Transverse colon (tissue), 4 donors: Measurements from ENCODE around the gene HPS1. TPM values are rescaled to one million over a fixed set of nuclear protein-coding genes. Genes with fewer than 3 reads are reported as not detected.
A peak's percentile ranks its signal among the peaks of the same experiment; 100 is the strongest.

Experiments used
- DNase-seq: peaks from one replicate; pipeline ENCODE4 v3.0.0-alpha.2; 2019
- H3K27ac ChIP-seq, 4 donors: fragments of 200-600 bp; sonication (generic); 2 replicates each; pipeline ENCODE4 v1.5.1; 2016 to 2018; ENCODE audit warnings: inconsistent platforms in 4 of 4
- H3K27me3 ChIP-seq: fragments of 200-600 bp; sonication (generic); 2 replicates; pipeline ENCODE4 v1.5.1; 2017; ENCODE audit warnings: inconsistent platforms
- H3K36me3 ChIP-seq, 4 donors: fragments of 200-600 bp; sonication (generic); 2 replicates each; pipeline ENCODE4 v1.5.1; 2017 to 2019; ENCODE audit warnings: inconsistent platforms in 4 of 4
- H3K4me1 ChIP-seq, 4 donors: fragments of 200-600 bp; sonication (generic); 2 replicates each; pipeline ENCODE4 v1.5.1; 2017 to 2020; ENCODE audit warnings: inconsistent platforms in 4 of 4
- H3K4me3 ChIP-seq, 4 donors: fragments of 200-600 bp; sonication (generic); 1 replicate in 1 of 4; 2 replicates in 3 of 4; pipeline versions ENCODE4 v1.5.1 to v1.6.1; 2017 to 2019; ENCODE audit warnings: inconsistent platforms in 4 of 4
- H3K9me3 ChIP-seq, 2 donors: fragments of 200-600 bp; sonication (generic); 2 replicates each; pipeline ENCODE4 v1.5.1; 2017 to 2019; ENCODE audit warnings: inconsistent platforms in 2 of 2
- CTCF ChIP-seq, 5 experiments: fragments of 200-600 bp in 3 of 5; fragments of 450-650 bp in 2 of 5; sonication (generic) in 3 of 5; IDR thresholded peaks; 1 replicate in 2 of 5; 2 replicates in 3 of 5; pipeline ENCODE4 v1.5.1; 2016 to 2017; ENCODE audit warnings: antibody characterized with exemption in 5 of 5, inconsistent platforms in 3 of 5, mild to moderate bottlenecking in 2 of 5, moderate library complexity in 1 of 5
- EP300 ChIP-seq: sonication (generic); formaldehyde crosslinking; IDR thresholded peaks from one replicate; pipeline ENCODE4 v1.6.1; 2017; ENCODE audit warnings: antibody characterized with exemption, low read depth
- POLR2A ChIP-seq: fragments of 450-650 bp; IDR thresholded peaks from one replicate; pipeline ENCODE4 v1.6.1; 2016; ENCODE audit warnings: antibody characterized with exemption, mild to moderate bottlenecking, moderate library complexity
- POLR2AphosphoS5 ChIP-seq, 3 donors: sonication (generic); formaldehyde crosslinking; IDR thresholded peaks; one replicate each; pipeline ENCODE4 v1.6.1; 2016; ENCODE audit warnings: antibody characterized with exemption in 3 of 3
- WGBS, 2 donors: methylation state at CpG; one replicate each; pipeline ENCODE4 v1.1.5; 2018; ENCODE audit warnings: low coverage in 1 of 2; 5-methylcytosine and 5-hydroxymethylcytosine counted together
- in situ Hi-C, 4 donors: fragments of 200-750 bp; cut with MboI; loops; one replicate each; pipeline versions ENCODE4 v1.15.0 to v1.15.1; 2017; ENCODE audit warnings: low sequenced_read_pairs in 3 of 4, low pct_ligation_motif_present in 1 of 4, low pct_unique_long_range_greater_than_20kb in 1 of 4
- intact Hi-C: fragments of 100-400 bp; cut with DNase I; formaldehyde crosslinking; loops from one replicate; pipeline ENCODE4 v1.15.1; 2023; ENCODE audit warnings: low total_unique reads
- total RNA-seq, 4 donors: library from RNA; depleted of rRNA; stranded (reverse); fragments of >200 nt; gene quantifications; one replicate each; pipeline ENCODE4 v1.1.0, GENCODE V29; 2016

Gene HPS1
- total RNA-seq, 4 donors from 2014 or later: 62.9 to 160 (median 95.1) TPM

GRCh38 chr10:98403812-98404504 is 42.8 kb downstream of the HPS1 start:
- Histone ChIP-seq H3K27ac (peak overlapping the region in 3 of 4 donors; percentile 17 to 60 (median 59)), H3K9me3 (no peaks in the 10 kb centered on the region), H3K36me3 (no peaks in the 10 kb centered on the region), H3K27me3 (no peaks in the 10 kb centered on the region), H3K4me1 (peaks cover 4 to 22% (median 15%) of the 10 kb centered on the region in 4 donors), H3K4me3 (no peak overlapping the region)
- in situ Hi-C loops: no loop called here
- no peak for TF ChIP-seq POLR2AphosphoS5 (IDR thresholded peaks at IDR 0.05)
- no peak for TF ChIP-seq EP300
- no peak for TF ChIP-seq CTCF (IDR thresholded peaks at IDR 0.05)
- TF ChIP-seq POLR2A: no peak
- 41 to 44% methylated on average over 5 to 7 of the region's 7 CpGs for WGBS, 2 donors
- DNase-seq: no peak
- intact Hi-C loops: no loop called here

- 96 to 98% methylated on average over 12 to 23 of the region's 23 CpGs for WGBS, 2 donors
- peak overlapping the region in 2 of 4 donors; percentile 59 to 60 for H3K27ac ChIP-seq
- no peaks in the 10 kb centered on the region for H3K27me3 ChIP-seq
- H3K9me3 ChIP-seq: no peaks in the 10 kb centered on the region
- no peak for DNase-seq
- H3K4me3 ChIP-seq: no peak overlapping the region
- intact Hi-C loops: no loop called here
- in situ Hi-C loops: no loop called here
- no peak for TF ChIP-seq POLR2A
- TF ChIP-seq POLR2AphosphoS5 (IDR thresholded peaks at IDR 0.05): no peak
- TF ChIP-seq CTCF (IDR thresholded peaks at IDR 0.05): no peak
- TF ChIP-seq EP300: no peak
- peaks cover 4 to 22% (median 15%) of the 10 kb centered on the region in 4 donors for H3K4me1 ChIP-seq
- H3K36me3 ChIP-seq: no peaks in the 10 kb centered on the region
Measured at GRCh38 chr10:98402931-98403718, 43.6 kb downstream of the HPS1 start.

DNA sequence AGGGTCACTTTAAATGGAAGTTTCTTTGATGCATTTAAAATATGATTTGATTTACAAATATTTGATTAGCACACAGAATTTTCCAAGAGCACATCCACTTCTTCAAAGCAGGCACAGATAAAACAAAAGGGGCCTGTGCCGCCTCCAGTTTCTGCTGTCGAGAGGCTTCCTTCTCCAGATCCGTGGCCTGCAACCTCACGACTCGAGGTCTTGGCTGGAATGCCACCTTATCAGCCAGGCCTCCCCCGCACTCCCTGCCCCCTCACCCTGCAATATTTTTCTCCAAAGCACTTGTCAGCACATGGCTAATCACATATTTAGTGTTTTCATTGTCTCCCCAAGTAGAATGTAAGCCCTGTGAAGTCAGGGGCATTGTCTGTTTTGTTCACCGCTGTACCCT is 44.3 kb downstream of the HPS1 start:
- WGBS, 2 donors: 92 to 93% methylated on average over 3 to 7 of the region's 7 CpGs
- DNase-seq: no peak
- in situ Hi-C loops (no loop called here), intact Hi-C loops (no loop called here)
- Histone ChIP-seq H3K36me3 (no peaks in the 10 kb centered on the region), H3K4me3 (no peak overlapping the region), H3K27ac (no peak overlapping the region), H3K4me1 (peaks cover 4 to 22% (median 15%) of the 10 kb centered on the region in 4 donors), H3K27me3 (no peaks in the 10 kb centered on the region), H3K9me3 (no peaks in the 10 kb centered on the region)
- TF ChIP-seq CTCF (IDR thresholded peaks at IDR 0.05) (no peak), EP300 (no peak), POLR2A (no peak), POLR2AphosphoS5 (IDR thresholded peaks at IDR 0.05) (no peak)

GRCh38 chr10:98400482-98400881 is 46.3 kb downstream of the HPS1 start:
- H3K36me3 ChIP-seq: no peaks in the 10 kb centered on the region
- H3K27ac ChIP-seq: no peak overlapping the region
- in situ Hi-C loops: no loop called here

More at GRCh38 chr10:98400482-98400881, 46.3 kb downstream of the HPS1 start:
- H3K27me3 ChIP-seq: no peaks in the 10 kb centered on the region
- H3K4me1 ChIP-seq: peaks cover 4 to 22% (median 15%) of the 10 kb centered on the region in 4 donors
- no peak for DNase-seq
- no peaks in the 10 kb centered on the region for H3K9me3 ChIP-seq
- WGBS, 2 donors: 87 to 100% methylated on average over 1 to 2 of the region's 2 CpGs
- intact Hi-C loops: no loop called here
- TF ChIP-seq EP300 (no peak), POLR2AphosphoS5 (IDR thresholded peaks at IDR 0.05) (no peak), CTCF (IDR thresholded peaks at IDR 0.05) (no peak), POLR2A (no peak)
- no peak overlapping the region for H3K4me3 ChIP-seq
